GM19023 (cell line): ENCODE measurements around the gene LARP4B.
"Not testable (repeated sequence)": the region's sequence is repeated elsewhere in the genome, so short reads cannot be mapped to it uniquely, and the experiment has no call there.

Experiments used
- ATAC-seq: cut with Tn5 transposase; IDR thresholded peaks from one replicate; pipeline ENCODE4 v1.9.1; 2021; ENCODE audit warnings: mild to moderate bottlenecking, moderate library complexity; ENCODE audit not compliant: unreplicated experiment

LARP4B gene

DNA sequence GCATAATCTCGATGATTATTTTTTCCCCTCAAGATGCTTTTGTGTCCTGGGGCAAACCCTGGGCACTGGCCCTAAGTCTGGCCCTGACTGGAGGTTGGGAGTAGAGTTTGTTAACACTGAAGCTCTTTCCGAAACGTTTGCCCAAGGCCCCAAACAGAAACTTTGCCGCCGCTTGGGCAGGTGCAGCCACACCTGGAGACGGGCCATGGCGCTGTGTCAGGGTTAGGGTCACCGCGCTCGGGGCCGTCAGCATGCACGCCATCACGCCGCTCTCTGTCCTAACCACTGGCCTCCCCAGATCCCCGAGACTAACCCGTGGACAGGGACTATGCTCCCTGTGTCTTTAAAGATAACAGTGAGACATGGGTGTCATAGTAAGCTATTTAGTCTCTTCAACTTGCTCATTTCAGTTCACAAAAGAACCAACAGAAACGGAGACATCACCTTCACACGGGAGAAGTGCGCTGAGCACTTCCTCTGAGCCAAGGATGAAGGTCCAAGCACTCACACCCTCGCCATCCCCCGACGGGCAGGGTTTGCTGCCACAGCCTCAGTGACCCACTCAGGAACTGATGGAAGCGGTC is 156.8 kb downstream of the LARP4B start:
- ATAC-seq, result no peak

DNA sequence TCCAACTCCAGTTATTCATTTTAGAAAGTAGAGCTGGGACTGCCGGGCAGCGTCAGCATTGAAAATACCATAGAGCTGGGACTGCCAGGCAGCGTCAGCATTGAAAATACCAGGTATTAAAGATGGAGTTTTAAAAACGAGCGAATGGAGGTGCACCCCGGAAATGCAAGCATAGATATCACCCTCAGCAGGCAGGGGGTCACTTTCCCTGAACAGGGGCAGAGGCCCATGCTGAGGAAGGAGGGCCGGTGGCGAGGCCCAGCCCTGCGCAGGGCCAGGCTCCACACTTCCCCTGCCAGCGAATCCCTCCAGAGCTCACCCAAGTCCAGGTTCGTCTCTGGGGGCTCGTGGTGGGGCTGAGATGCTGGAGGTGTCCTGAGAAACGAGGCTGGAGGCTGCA is 157.3 kb downstream of the LARP4B start:
- no peak for ATAC-seq

DNA sequence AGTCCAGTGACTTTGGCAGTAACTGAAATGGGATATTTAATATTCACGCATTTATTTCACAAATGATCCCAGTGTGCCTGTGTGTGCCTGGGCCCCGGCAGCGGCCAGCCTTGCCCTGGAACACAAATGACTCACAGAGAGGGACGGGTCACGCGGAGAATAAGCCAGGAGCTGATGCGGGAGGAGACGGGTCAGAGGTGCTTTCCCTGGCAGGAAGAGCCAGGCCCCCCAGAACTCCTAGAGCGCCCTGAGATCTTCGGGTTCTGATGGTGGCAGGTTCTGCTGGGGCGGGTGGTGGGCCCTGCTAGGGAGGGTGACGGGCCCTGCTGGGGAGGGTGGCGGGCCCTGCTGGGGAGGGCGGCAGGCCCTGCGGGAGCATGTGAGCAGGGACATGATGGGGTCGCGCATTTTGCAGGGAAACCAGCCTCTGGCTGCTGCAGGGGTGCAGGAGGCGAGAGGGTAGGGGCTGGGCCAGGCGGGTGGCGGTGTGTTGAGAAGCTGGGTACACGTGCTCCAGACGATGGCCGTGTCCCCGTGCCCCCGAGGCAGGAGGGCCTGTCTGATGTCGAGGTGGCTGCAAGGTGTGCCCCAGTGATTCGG is 157.8 kb downstream of the LARP4B start:
- ATAC-seq, result no peak

DNA sequence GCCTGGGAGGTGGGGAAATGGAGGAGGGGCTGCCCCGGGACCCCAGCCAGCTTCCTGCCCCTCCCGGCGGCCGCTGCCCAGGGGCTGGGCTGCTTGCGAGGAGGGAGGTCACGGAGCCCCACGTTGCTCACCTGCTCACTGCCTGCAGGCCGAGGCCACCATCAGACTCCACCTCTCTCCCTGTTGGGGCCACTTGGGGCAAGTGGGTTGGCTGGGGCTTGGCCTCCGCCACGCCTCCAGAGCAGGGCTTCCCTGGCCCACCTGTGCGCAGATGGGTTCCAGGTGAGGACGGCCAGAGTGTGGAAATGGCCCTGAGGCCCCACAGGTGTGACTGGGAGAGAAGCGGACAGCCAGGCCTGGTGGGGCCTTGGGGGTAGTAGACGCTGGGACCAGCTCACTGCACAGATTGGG is 159.3 kb downstream of the LARP4B start:
- ATAC-seq, result no peak

DNA sequence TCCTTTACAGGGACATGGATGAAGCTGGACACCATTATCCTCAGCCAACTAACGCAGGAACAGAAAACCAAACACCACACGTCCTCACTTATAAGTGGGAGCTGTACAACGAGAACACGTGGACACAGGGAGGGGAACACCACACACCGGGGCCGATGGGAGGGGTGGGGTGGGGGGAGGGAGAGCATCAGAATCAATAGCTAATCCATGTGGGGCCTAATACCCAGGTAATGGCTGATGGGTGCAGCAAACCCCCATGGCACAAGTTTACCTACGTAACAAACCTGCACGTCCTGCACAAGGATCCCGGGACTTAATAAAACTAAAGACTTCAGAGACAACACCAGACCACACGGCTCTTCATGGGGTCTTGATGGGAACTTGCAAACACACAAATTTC is 159.9 kb downstream of the LARP4B start:
- ATAC-seq, result no peak

DNA sequence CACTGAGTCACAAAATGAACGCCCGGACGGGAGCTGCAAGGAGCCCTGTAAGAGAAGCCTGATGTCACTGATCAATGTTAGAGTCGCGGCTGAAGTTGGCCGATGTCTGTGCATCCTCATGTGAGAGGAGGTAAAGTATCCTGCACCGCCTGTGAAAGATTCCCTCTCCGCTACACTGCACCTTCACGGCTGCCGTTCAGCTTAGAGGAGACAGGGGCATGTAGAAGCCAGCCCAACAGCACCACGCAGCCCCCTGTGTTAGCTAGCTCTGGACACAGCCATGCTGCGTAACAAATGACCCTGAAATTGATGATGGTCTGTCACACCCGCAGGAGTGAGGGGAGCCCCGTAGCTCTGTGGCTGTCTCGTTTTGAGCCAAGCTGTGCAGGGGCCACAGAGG is 160.5 kb downstream of the LARP4B start:
- ATAC-seq, result no peak

DNA sequence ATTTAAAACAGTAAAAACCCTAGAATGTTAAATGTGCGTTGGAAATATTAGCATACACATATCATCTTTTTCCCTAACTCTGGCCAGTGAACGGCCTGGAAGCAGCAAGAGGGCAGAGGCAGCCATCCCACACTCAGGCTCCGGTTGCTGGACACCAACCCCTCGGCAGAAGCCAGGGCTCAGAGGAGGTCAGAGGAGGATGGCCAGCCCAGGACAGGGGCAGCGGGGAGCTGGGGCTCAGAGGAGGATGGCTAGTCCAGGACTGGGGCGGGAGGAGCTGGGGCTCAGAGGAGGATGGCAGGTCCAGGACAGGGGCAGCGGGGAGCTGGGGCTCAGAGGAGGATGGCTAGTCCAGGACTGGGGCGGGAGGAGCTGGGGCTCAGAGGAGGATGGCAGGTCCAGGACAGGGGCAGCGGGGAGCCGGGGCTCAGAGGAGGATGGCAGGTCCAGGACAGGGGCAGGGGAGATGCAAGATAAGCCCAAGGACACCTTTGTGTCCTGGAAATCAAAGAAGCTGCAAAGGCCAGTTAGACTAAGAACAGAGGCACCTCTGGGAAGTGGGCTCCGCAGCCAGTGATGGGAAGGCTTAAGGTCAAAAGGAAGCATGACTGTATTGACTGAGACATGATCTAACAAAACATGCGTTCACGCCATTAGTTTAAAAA is 161.3 kb downstream of the LARP4B start:
- ATAC-seq, result not testable (repeated sequence)

DNA sequence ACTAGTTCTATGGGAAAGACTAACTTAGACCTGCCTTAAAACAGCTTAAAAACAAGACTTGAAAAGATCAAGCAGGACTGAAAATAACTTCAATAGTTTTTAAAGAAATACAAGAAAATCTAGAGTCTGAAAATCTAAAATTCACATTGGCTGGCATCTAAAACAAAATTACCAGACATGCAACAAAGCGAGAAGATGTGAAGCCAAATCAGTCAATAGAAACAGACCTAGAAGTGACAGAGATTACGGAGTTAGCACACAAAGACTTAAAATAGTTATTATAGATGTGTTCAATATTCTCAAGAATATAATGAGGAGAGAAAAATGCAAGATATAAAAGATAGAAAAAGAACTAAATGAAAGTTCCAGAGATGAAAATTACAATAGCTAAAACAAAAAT is 163.7 kb downstream of the LARP4B start:
- ATAC-seq, result no peak

DNA sequence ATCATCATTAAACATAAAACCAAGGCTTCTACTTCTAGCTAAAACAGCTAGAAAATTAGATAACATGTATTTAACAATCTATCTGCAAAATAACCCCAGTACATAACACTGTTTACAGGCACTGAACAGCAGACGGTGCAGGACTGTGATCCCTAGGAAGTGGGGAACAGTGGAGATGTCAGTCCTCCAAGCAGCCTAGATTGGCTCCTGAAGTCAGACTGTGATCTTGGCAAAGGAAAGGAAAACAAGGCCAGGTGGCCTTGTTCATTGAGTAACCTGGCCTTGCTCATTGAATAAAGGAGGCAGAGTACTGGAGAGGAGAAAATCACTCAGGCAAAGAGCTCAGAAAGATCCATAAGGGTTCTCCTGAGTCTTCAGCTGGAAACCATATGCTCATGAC is 164.3 kb downstream of the LARP4B start:
- no peak for ATAC-seq

- no peak for ATAC-seq
These were observed 170.1 kb downstream of the LARP4B start for GRCh38 chr10:761376-761775.

DNA sequence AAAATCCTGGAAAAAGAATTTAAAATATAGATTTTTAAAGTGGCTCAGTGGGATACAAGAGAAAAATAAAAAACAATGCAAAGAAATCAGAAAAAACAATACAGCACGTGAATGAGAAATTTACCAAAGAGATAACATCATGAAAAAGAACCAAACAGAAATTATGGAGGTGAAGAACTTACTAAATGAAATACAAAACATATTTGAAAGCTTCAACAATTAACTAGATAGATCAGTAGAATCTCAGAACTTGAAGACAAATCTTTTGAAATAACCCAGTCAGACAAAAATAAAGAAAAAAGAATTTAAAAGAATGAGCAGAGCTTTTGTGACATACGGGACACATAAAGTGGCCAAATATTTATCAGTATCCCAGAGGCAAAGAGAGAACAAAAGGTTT is 170.9 kb downstream of the LARP4B start:
- no peak for ATAC-seq

GRCh38 chr10:759898-760477 is 171.5 kb downstream of the LARP4B start:
- ATAC-seq, result no peak
